H9 (cell line): Measurements from ENCODE around the gene TMEM135. TPM values are rescaled to one million over a fixed set of nuclear protein-coding genes. Genes with fewer than 3 reads are reported as not detected.

Experiments
- DNase-seq: peaks from one replicate; pipeline ENCODE4 v3.0.0-alpha.2; 2017
- H2AFZ ChIP-seq: one replicate; pipeline ENCODE4 v1.6.1; 2013; ENCODE audit warnings: mild to moderate bottlenecking, low read length, control low read depth, moderate library complexity
- H2AK5ac ChIP-seq: 2 replicates; pipeline ENCODE4 v1.6.1; 2013; ENCODE audit warnings: low read length, control low read depth, mixed read lengths; ENCODE audit not compliant: insufficient read length
- H2BK120ac ChIP-seq: one replicate; pipeline ENCODE4 v1.6.1; 2013; ENCODE audit warnings: low read depth, mild to moderate bottlenecking, low read length, control low read depth, inconsistent platforms; ENCODE audit not compliant: poor library complexity, severe bottlenecking
- H2BK12ac ChIP-seq: 2 replicates; pipeline ENCODE4 v1.6.1; 2013; ENCODE audit warnings: low read length, control low read depth, mixed read lengths, low read depth; ENCODE audit not compliant: insufficient read length
- H2BK15ac ChIP-seq: 2 replicates; pipeline ENCODE4 v1.6.1; 2013; ENCODE audit warnings: low read depth, low read length, control low read depth
- H2BK20ac ChIP-seq: one replicate; pipeline ENCODE4 v1.6.1; 2013; ENCODE audit warnings: low read depth, mild to moderate bottlenecking, low read length, control low read depth, inconsistent platforms; ENCODE audit not compliant: poor library complexity, severe bottlenecking
- H2BK5ac ChIP-seq: 2 replicates; pipeline ENCODE4 v1.6.1; 2013; ENCODE audit warnings: low read length, control low read depth, mixed read lengths; ENCODE audit not compliant: insufficient read length
- H3K14ac ChIP-seq: 2 replicates; pipeline ENCODE4 v1.6.1; 2013; ENCODE audit warnings: low read length, control low read depth; ENCODE audit not compliant: insufficient read depth
- H3K18ac ChIP-seq: 2 replicates; pipeline ENCODE4 v1.6.1; 2013; ENCODE audit warnings: low read depth, mild to moderate bottlenecking, mixed read lengths, low read length, control low read depth; ENCODE audit not compliant: insufficient read length
- H3K23ac ChIP-seq: 2 replicates; pipeline ENCODE4 v1.6.1; 2013; ENCODE audit warnings: low read length, control low read depth, mixed read lengths, low read depth; ENCODE audit not compliant: insufficient read length
- H3K23me2 ChIP-seq: 2 replicates; pipeline ENCODE4 v1.6.1; 2013; ENCODE audit warnings: low read depth, mild to moderate bottlenecking, mixed read lengths, low read length, control low read depth; ENCODE audit not compliant: insufficient read length, poor library complexity, severe bottlenecking
- H3K27ac ChIP-seq: 2 replicates; pipeline ENCODE4 v1.5.1; 2013; ENCODE audit warnings: low read length, control low read depth, mixed read lengths, low read depth; ENCODE audit not compliant: insufficient read length
- H3K27me3 ChIP-seq: 2 replicates; pipeline ENCODE4 v1.6.1; 2013; ENCODE audit warnings: low read length, control low read depth, inconsistent platforms; ENCODE audit not compliant: insufficient read depth
- H3K4ac ChIP-seq: 2 replicates; pipeline ENCODE4 v1.6.1; 2013; ENCODE audit warnings: low read depth, mild to moderate bottlenecking, control low read depth, inconsistent platforms, low read length, moderate library complexity
- H3K4me1 ChIP-seq: 2 replicates; pipeline ENCODE4 v1.6.1; 2013; ENCODE audit warnings: low read length, control low read depth, inconsistent platforms; ENCODE audit not compliant: insufficient read depth
- H3K4me2 ChIP-seq: 2 replicates; pipeline ENCODE4 v1.6.1; 2013; ENCODE audit warnings: low read length, control low read depth, mixed read lengths; ENCODE audit not compliant: insufficient read length, insufficient read depth
- H3K56ac ChIP-seq: 2 replicates; pipeline ENCODE4 v1.6.1; 2013; ENCODE audit warnings: low read depth, mild to moderate bottlenecking, mixed read lengths, low read length, control low read depth; ENCODE audit not compliant: insufficient read length
- H3K79me1 ChIP-seq: 2 replicates; pipeline ENCODE4 v1.6.1; 2013; ENCODE audit warnings: low read depth, mild to moderate bottlenecking, moderate library complexity, low read length, control low read depth, inconsistent platforms; ENCODE audit not compliant: insufficient read depth, poor library complexity, severe bottlenecking
- H3K79me2 ChIP-seq: 2 replicates; pipeline ENCODE4 v1.6.1; 2013; ENCODE audit warnings: low read length, control low read depth, inconsistent platforms; ENCODE audit not compliant: insufficient read depth
- H3K9ac ChIP-seq: 2 replicates; pipeline ENCODE4 v1.6.1; 2013; ENCODE audit warnings: low read length, control low read depth, mixed read lengths; ENCODE audit not compliant: insufficient read length; ENCODE audit errors: extremely low read depth
- H3K9me3 ChIP-seq: one replicate; pipeline ENCODE4 v1.6.1; 2013; ENCODE audit warnings: low read depth, low read length, inconsistent platforms; ENCODE audit not compliant: control insufficient read depth
- H3T11ph ChIP-seq: one replicate; pipeline ENCODE4 v1.6.1; 2013; ENCODE audit warnings: mild to moderate bottlenecking, low read length, control low read depth, inconsistent platforms
- H4K20me1 ChIP-seq: one replicate; pipeline ENCODE4 v1.6.1; 2013; ENCODE audit not compliant: control insufficient read depth, insufficient read length, insufficient read depth
- H4K5ac ChIP-seq: 2 replicates; pipeline ENCODE4 v1.6.1; 2013; ENCODE audit warnings: low read depth, mild to moderate bottlenecking, mixed read lengths, low read length, control low read depth; ENCODE audit not compliant: insufficient read length
- H4K8ac ChIP-seq: replicated peaks from 2 replicates; pipeline ENCODE4 v1.6.1; 2013; ENCODE audit warnings: low read length, control low read depth, mixed read lengths, low read depth; ENCODE audit not compliant: insufficient read length
- H4K91ac ChIP-seq: 2 replicates; pipeline ENCODE4 v1.6.1; 2013; ENCODE audit warnings: low read depth, mild to moderate bottlenecking, moderate library complexity, mixed read lengths, low read length, control low read depth; ENCODE audit not compliant: insufficient read length
- H3K27ac Mint-ChIP-seq, 3 experiments: 2 replicates in 2 of 3; 3 replicates in 1 of 3; pipeline ENCODE4 v1.8.0; 2020 to 2021; ENCODE audit warnings: mixed read lengths in 3 of 3, mild to moderate bottlenecking in 1 of 3, moderate library complexity in 1 of 3
- H3K27me3 Mint-ChIP-seq: 2 replicates; pipeline ENCODE4 v1.8.0; 2021; ENCODE audit warnings: low read depth, mild to moderate bottlenecking, moderate library complexity, mixed read lengths
- H3K36me3 Mint-ChIP-seq, 3 experiments: 2 replicates in 2 of 3; 3 replicates in 1 of 3; pipeline ENCODE4 v1.8.0; 2020 to 2021; ENCODE audit warnings: low read depth in 3 of 3, mixed read lengths in 3 of 3; ENCODE audit not compliant: insufficient read depth in 1 of 3
- H3K4me1 Mint-ChIP-seq, 2 experiments: 2 replicates each; pipeline ENCODE4 v1.8.0; 2020; ENCODE audit warnings: mixed read lengths in 2 of 2
- H3K4me3 Mint-ChIP-seq, 2 experiments: 2 replicates in 1 of 2; 3 replicates in 1 of 2; pipeline ENCODE4 v1.8.0; 2020 to 2021; ENCODE audit warnings: mild to moderate bottlenecking in 2 of 2, mixed read lengths in 2 of 2, moderate library complexity in 1 of 2
- H3K9me3 Mint-ChIP-seq, 2 experiments: 2 replicates in 1 of 2; 3 replicates in 1 of 2; pipeline ENCODE4 v1.8.0; 2020; ENCODE audit warnings: mild to moderate bottlenecking in 2 of 2, mixed read lengths in 2 of 2, moderate library complexity in 1 of 2
- CTCF ChIP-seq: fragments of 200-600 bp; sonication (generic); conservative IDR thresholded peaks from 3 replicates; pipeline ENCODE4 v1.8.0; 2021; ENCODE audit warnings: antibody characterized with exemption, mild to moderate bottlenecking
- WGBS: extraction: QIAGEN DNeasy Blood & Tissue Kit; methylation state at CpG from one replicate; pipeline ENCODE4 v1.1.7; 2013; ENCODE audit warnings: missing lambda C conversion rate, low lambda C conversion rate, mixed read lengths; ENCODE audit not compliant: insufficient read length; ENCODE audit errors: extremely low coverage; 5-methylcytosine and 5-hydroxymethylcytosine counted together
- total RNA-seq: library from RNA; stranded (reverse); gene quantifications from 2 replicates; pipeline ENCODE4 v1.2.1, GENCODE V29; 2021

TMEM135 gene
- total RNA-seq, 1 experiment from 2014 or later = 25.2 TPM

GRCh38 chr11:87127101-87127500, 89.4 kb downstream of the TMEM135 start:
- Histone ChIP-seq H3K18ac (no peak overlapping the region), H3K56ac (no peak overlapping the region), H3T11ph (no peak overlapping the region), H3K79me1 (no peaks in the 10 kb centered on the region), H3K9ac (no peak overlapping the region), H3K27ac (no peak overlapping the region), H3K9me3 (no peaks in the 10 kb centered on the region), H2AFZ (no peak overlapping the region), H3K27me3 (no peaks in the 10 kb centered on the region), H4K5ac (no peak overlapping the region), H3K14ac (no peak overlapping the region), H3K23me2 (no peaks in the 10 kb centered on the region), H2BK5ac (no peak overlapping the region), H2BK15ac (no peak overlapping the region), H3K79me2 (no peaks in the 10 kb centered on the region), H3K4me2 (no peak overlapping the region), H4K8ac (no peak overlapping the region), H2AK5ac (no peak overlapping the region), H2BK120ac (no peak overlapping the region), H4K91ac (no peak overlapping the region), H2BK20ac (no peak overlapping the region), H3K4me1 (no peaks in the 10 kb centered on the region), H4K20me1 (no peaks in the 10 kb centered on the region), H3K4ac (no peak overlapping the region), H2BK12ac (no peak overlapping the region), H3K23ac (no peak overlapping the region)
- H3K9me3 Mint-ChIP-seq = peaks cover 3 to 7% of the 10 kb centered on the region in 2 experiments; a peak in 3 of 5 replicates
- TF ChIP-seq CTCF = no peak
- no CpG with 5 or more reads among the region's 4 CpGs for WGBS
- no peak overlapping the region for H3K4me3 Mint-ChIP-seq
- H3K4me1 Mint-ChIP-seq = no peaks in the 10 kb centered on the region
- H3K27ac Mint-ChIP-seq = no peak overlapping the region
- no peaks in the 10 kb centered on the region; a peak in 1 of 7 replicates for H3K36me3 Mint-ChIP-seq
- H3K27me3 Mint-ChIP-seq = no peaks in the 10 kb centered on the region
- DNase-seq = no peak
